ENCODE results near the gene ZC3H15.

- TF ChIP-seq CTCF (IDR thresholded peaks at IDR 0.05) (no peak), ZFX (IDR thresholded peaks at IDR 0.05; ENCODE audit: borderline replicate concordance) (no peak)
These were observed 45.3 kb downstream of the ZC3H15 start for GRCh38 chr2:186531257-186531775.

All from 22Rv1 (cell line).